Fibroblast of villous mesenchyme (primary cell): ENCODE data around the gene CBX8. TPM values are rescaled to one million over a fixed set of nuclear protein-coding genes. Genes with fewer than 3 reads are reported as not detected.

Experiments used
- DNase-seq: peaks from one replicate; pipeline ENCODE4 v3.0.0-alpha.2; 2010; ENCODE audit warnings: low read depth
- H3K4me3 ChIP-seq: 2 replicates; pipeline ENCODE4 v1.5.1; 2011; ENCODE audit warnings: low read depth, mild to moderate bottlenecking, low read length
- CTCF ChIP-seq: IDR thresholded peaks from 2 replicates; pipeline ENCODE4 v1.5.1; 2012; ENCODE audit warnings: low read depth, mild to moderate bottlenecking, low read length; ENCODE audit not compliant: insufficient read depth
- total RNA-seq: library from RNA; depleted of rRNA; stranded (reverse); fragments of >200 nt; gene quantifications from 2 replicates; pipeline ENCODE4 v1.2.3, GENCODE V29; 2012

The CBX8 gene
- total RNA-seq, 1 donor, result 4.7 TPM

- DNase-seq, result no peak
- peak overlapping the region; percentile 58 for H3K4me3 ChIP-seq
- no peak for TF ChIP-seq CTCF
Measured at GRCh38 chr17:79793924-79794304, 3.0 kb downstream of the CBX8 start.

GRCh38 chr17:79792984-79793923 lies 3.6 kb downstream of the CBX8 start:
- DNase-seq, result peak; percentile 92
- TF ChIP-seq CTCF, result no peak
- peak overlapping the region; percentile 58 for H3K4me3 ChIP-seq

GRCh38 chr17:79792341-79792871 lies 4.5 kb downstream of the CBX8 start:
- peak overlapping the region; percentile 58 for H3K4me3 ChIP-seq
- no peak for TF ChIP-seq CTCF
- no peak for DNase-seq

- no peak for DNase-seq
- TF ChIP-seq CTCF, result no peak
- H3K4me3 ChIP-seq, result no peak overlapping the region
Measured at GRCh38 chr17:79791735-79792161, 5.1 kb downstream of the CBX8 start.

GRCh38 chr17:79790805-79791734 lies 5.8 kb downstream of the CBX8 start:
- TF ChIP-seq CTCF, result no peak
- DNase-seq, result no peak
- no peak overlapping the region for H3K4me3 ChIP-seq

GRCh38 chr17:79789943-79790804 lies 6.7 kb downstream of the CBX8 start:
- peak overlapping the region; percentile 18 for H3K4me3 ChIP-seq
- DNase-seq, result no peak
- TF ChIP-seq CTCF, result peak; percentile 72
